Measurements from ENCODE around the gene C3orf33.

DNA sequence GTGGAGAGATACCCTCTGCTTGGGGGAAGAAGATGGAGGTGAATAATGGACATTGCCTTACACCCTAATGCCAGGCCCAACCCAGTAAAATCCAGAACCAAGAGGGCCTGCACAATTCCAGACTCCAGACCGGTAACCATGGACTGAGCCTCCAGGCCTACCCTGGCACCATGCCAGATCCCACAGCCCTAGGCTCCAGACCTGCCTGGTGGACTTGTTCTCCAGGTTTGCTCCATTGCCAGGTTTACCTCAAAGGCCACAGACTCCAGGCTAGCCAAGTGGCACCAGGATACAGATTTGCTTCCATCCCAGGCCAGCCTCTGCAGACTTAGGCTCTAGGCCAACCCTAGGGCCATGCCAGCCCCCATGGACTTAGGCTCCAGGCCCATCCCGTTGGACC is 75.2 kb downstream of the C3orf33 start:
- TF ChIP-seq, protein P1, sequence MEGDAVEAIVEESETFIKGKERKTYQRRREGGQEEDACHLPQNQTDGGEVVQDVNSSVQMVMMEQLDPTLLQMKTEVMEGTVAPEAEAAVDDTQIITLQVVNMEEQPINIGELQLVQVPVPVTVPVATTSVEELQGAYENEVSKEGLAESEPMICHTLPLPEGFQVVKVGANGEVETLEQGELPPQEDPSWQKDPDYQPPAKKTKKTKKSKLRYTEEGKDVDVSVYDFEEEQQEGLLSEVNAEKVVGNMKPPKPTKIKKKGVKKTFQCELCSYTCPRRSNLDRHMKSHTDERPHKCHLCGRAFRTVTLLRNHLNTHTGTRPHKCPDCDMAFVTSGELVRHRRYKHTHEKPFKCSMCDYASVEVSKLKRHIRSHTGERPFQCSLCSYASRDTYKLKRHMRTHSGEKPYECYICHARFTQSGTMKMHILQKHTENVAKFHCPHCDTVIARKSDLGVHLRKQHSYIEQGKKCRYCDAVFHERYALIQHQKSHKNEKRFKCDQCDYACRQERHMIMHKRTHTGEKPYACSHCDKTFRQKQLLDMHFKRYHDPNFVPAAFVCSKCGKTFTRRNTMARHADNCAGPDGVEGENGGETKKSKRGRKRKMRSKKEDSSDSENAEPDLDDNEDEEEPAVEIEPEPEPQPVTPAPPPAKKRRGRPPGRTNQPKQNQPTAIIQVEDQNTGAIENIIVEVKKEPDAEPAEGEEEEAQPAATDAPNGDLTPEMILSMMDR (IDR thresholded peaks at IDR 0.05 in 2 of 3, conservative IDR thresholded peaks at IDR 0.05 in 1 of 3; ENCODE audit: borderline replicate concordance in 1 of 3, insufficient read depth in 1 of 3, low read depth in 2 of 3, low read length in 2 of 3), result no peak
- TF ChIP-seq POLR2A (IDR thresholded peaks at IDR 0.05; ENCODE audit: borderline replicate concordance, extremely low read depth, insufficient read depth, insufficient read length), result no peak
- no peak for TF ChIP-seq POLR2AphosphoS5 (IDR thresholded peaks at IDR 0.05; ENCODE audit: low read depth, low read length)

All from HCT116 (cell line).